ENCODE results near the gene MPP2.
"Not testable (repeated sequence)": the region's sequence is repeated elsewhere in the genome, so short reads cannot be mapped to it uniquely, and the experiment has no call there.

The MPP2 gene

GRCh38 chr17:43873815-43874214, 33.5 kb downstream of the MPP2 start:
- no peak for DNase-seq

GRCh38 chr17:43873091-43873490, 34.2 kb downstream of the MPP2 start:
- no peak for DNase-seq

GRCh38 chr17:43871946-43872690, 35.2 kb downstream of the MPP2 start:
- no peak for DNase-seq

- not testable (repeated sequence) for DNase-seq
These were observed 38.3 kb downstream of the MPP2 start for GRCh38 chr17:43869031-43869430.

GRCh38 chr17:43868226-43868994, 38.9 kb downstream of the MPP2 start:
- DNase-seq: no peak

- DNase-seq: no peak
These were observed 43.0 kb downstream of the MPP2 start for GRCh38 chr17:43864161-43864984.

- DNase-seq: no peak
These were observed 45.4 kb downstream of the MPP2 start for GRCh38 chr17:43861960-43862359.

- no peak for DNase-seq
These were observed 46.3 kb downstream of the MPP2 start for GRCh38 chr17:43860927-43861622.

GRCh38 chr17:43860077-43860725, 47.1 kb downstream of the MPP2 start:
- no peak for DNase-seq

- no peak for DNase-seq
These were observed 49.3 kb downstream of the MPP2 start for GRCh38 chr17:43857957-43858600.

- no peak for DNase-seq
These were observed 50.2 kb downstream of the MPP2 start for GRCh38 chr17:43857141-43857540.

- no peak for DNase-seq
These were observed 51.2 kb downstream of the MPP2 start for GRCh38 chr17:43856141-43856540.

GRCh38 chr17:43855061-43855460, 52.3 kb downstream of the MPP2 start:
- DNase-seq: no peak

GRCh38 chr17:43854498-43854897, 52.8 kb downstream of the MPP2 start:
- DNase-seq: no peak

GRCh38 chr17:43853546-43853945, 53.8 kb downstream of the MPP2 start:
- DNase-seq: no peak

- DNase-seq: no peak
These were observed 54.8 kb downstream of the MPP2 start for GRCh38 chr17:43852571-43852970.

GRCh38 chr17:43849116-43849515, 58.2 kb downstream of the MPP2 start:
- DNase-seq: no peak

GRCh38 chr17:43848601-43849000, 58.7 kb downstream of the MPP2 start:
- no peak for DNase-seq

GRCh38 chr17:43846963-43847371, 60.4 kb downstream of the MPP2 start, which contains the start of gene CD300LG:
Gene CD300LG (plus strand): TSS chr17:43847176. CDS start chr17:43847217, 41 bp downstream.
- no peak for DNase-seq

- peak; percentile 68 to 74 for DNase-seq
These were observed 61.1 kb downstream of the MPP2 start for GRCh38 chr17:43846221-43846712.

GRCh38 chr17:43845766-43846165, 61.6 kb downstream of the MPP2 start:
- DNase-seq: no peak

All from activated CD4-positive, alpha-beta T cell treated with anti-CD3 and anti-CD28 coated beads, Interleukin-2, amount 50 U/mL, for 4 hours (primary cell).